OCI-M2 (cell line): ENCODE results near the gene USF3.
"Not testable (repeated sequence)": the region's sequence is repeated elsewhere in the genome, so short reads cannot be mapped to it uniquely, and the experiment has no call there.

Experiments used
- DNase-seq: peaks from one replicate; lab custom pipeline; 2025; ENCODE audit not compliant: unreplicated experiment; lab: John Stamatoyannopoulos, UW

USF3 gene

GRCh38 chr3:113659101-113659541, 37.3 kb downstream of the USF3 start:
- DNase-seq = no peak

GRCh38 chr3:113658107-113658506, 38.3 kb downstream of the USF3 start:
- DNase-seq = no peak

- no peak for DNase-seq
Measured at GRCh38 chr3:113654851-113655250, 41.6 kb downstream of the USF3 start.

- DNase-seq = no peak
Measured at GRCh38 chr3:113654310-113654709, 42.1 kb downstream of the USF3 start.

GRCh38 chr3:113649174-113649845, 47.1 kb downstream of the USF3 start:
- no peak for DNase-seq

- DNase-seq = no peak
Measured at GRCh38 chr3:113648524-113648923, 47.9 kb downstream of the USF3 start.

GRCh38 chr3:113643583-113643982, 52.9 kb downstream of the USF3 start:
- no peak for DNase-seq

- DNase-seq = no peak
Measured at GRCh38 chr3:113638910-113639309, 57.5 kb downstream of the USF3 start.

GRCh38 chr3:113637756-113638155, 58.7 kb downstream of the USF3 start:
- DNase-seq = no peak

- not testable (repeated sequence) for DNase-seq
Measured at GRCh38 chr3:113636034-113636433, 60.4 kb downstream of the USF3 start.

GRCh38 chr3:113634782-113635474, 61.5 kb downstream of the USF3 start:
- no peak for DNase-seq

GRCh38 chr3:113631573-113631972, 64.9 kb downstream of the USF3 start:
- no peak for DNase-seq

- DNase-seq = no peak
Measured at GRCh38 chr3:113630956-113631542, 65.4 kb downstream of the USF3 start.

GRCh38 chr3:113629584-113630421, 66.6 kb downstream of the USF3 start:
- DNase-seq = no peak

- no peak for DNase-seq
Measured at GRCh38 chr3:113628788-113629187, 67.7 kb downstream of the USF3 start.

GRCh38 chr3:113628316-113628715, 68.1 kb downstream of the USF3 start:
- DNase-seq = no peak

GRCh38 chr3:113626503-113627371, 69.7 kb downstream of the USF3 start:
- peak; percentile 28 for DNase-seq

- no peak for DNase-seq
Measured at GRCh38 chr3:113625834-113626233, 70.6 kb downstream of the USF3 start.

- no peak for DNase-seq
Measured at GRCh38 chr3:113623811-113624210, 72.6 kb downstream of the USF3 start.

GRCh38 chr3:113623324-113623723, 73.1 kb downstream of the USF3 start:
- DNase-seq = no peak
